ENCODE data around the gene PUSL1.

PUSL1 gene

GRCh38 chr1:1293263-1294249 lies 14.8 kb upstream of the PUSL1 start:
- H3K4me3 ChIP-seq (ENCODE audit: low read length): no peak overlapping the region
- TF ChIP-seq CTCF (IDR thresholded peaks at IDR 0.05; ENCODE audit: low read depth, low read length) (no peak), EZH2phosphoT487 (IDR thresholded peaks at IDR 0.05; ENCODE audit: low read depth) (no peak)
- no peaks in the 10 kb centered on the region for H3K9me3 ChIP-seq (ENCODE audit: insufficient read depth, low read length)
- H3K27me3 ChIP-seq (ENCODE audit: low read depth, low read length): no peaks in the 10 kb centered on the region
- no peaks in the 10 kb centered on the region for H3K36me3 ChIP-seq (replicated peaks; ENCODE audit: low read depth, low read length)
- no peaks in the 10 kb centered on the region for H3K79me2 ChIP-seq (ENCODE audit: low read length)
- no peak overlapping the region for H3K27ac ChIP-seq (ENCODE audit: low read length)
- H2AFZ ChIP-seq (ENCODE audit: low read depth, low read length): no peak overlapping the region
- no peak overlapping the region for H3K9ac ChIP-seq (ENCODE audit: low read length)
- H3K4me1 ChIP-seq (ENCODE audit: low read length): no peaks in the 10 kb centered on the region
- H4K20me1 ChIP-seq (ENCODE audit: insufficient read depth, low read length): no peaks in the 10 kb centered on the region
- no peak overlapping the region for H3K4me2 ChIP-seq (ENCODE audit: low read length)

- Histone ChIP-seq H3K9me3 (ENCODE audit: insufficient read depth, low read length) (no peaks in the 10 kb centered on the region), H3K9ac (ENCODE audit: low read length) (no peak overlapping the region), H3K36me3 (replicated peaks; ENCODE audit: low read depth, low read length) (no peaks in the 10 kb centered on the region), H3K79me2 (ENCODE audit: low read length) (no peaks in the 10 kb centered on the region), H2AFZ (ENCODE audit: low read depth, low read length) (no peak overlapping the region), H3K4me1 (ENCODE audit: low read length) (no peaks in the 10 kb centered on the region), H3K4me2 (ENCODE audit: low read length) (no peak overlapping the region), H3K27me3 (ENCODE audit: low read depth, low read length) (no peaks in the 10 kb centered on the region), H4K20me1 (ENCODE audit: insufficient read depth, low read length) (no peaks in the 10 kb centered on the region), H3K4me3 (ENCODE audit: low read length) (no peak overlapping the region), H3K27ac (ENCODE audit: low read length) (no peak overlapping the region)
- TF ChIP-seq CTCF (IDR thresholded peaks at IDR 0.05; ENCODE audit: low read depth, low read length): no peak
- no peak for TF ChIP-seq EZH2phosphoT487 (IDR thresholded peaks at IDR 0.05; ENCODE audit: low read depth)
These were observed 14.0 kb upstream of the PUSL1 start for GRCh38 chr1:1294250-1294890.

GRCh38 chr1:1295154-1295923 lies 13.1 kb upstream of the PUSL1 start:
- no peaks in the 10 kb centered on the region for H3K4me1 ChIP-seq (ENCODE audit: low read length)

More at GRCh38 chr1:1295154-1295923, 13.1 kb upstream of the PUSL1 start:
- Histone ChIP-seq H3K36me3 (replicated peaks; ENCODE audit: low read depth, low read length) (no peaks in the 10 kb centered on the region), H2AFZ (ENCODE audit: low read depth, low read length) (no peak overlapping the region), H3K27me3 (ENCODE audit: low read depth, low read length) (no peaks in the 10 kb centered on the region), H3K9me3 (ENCODE audit: insufficient read depth, low read length) (no peaks in the 10 kb centered on the region), H4K20me1 (ENCODE audit: insufficient read depth, low read length) (no peaks in the 10 kb centered on the region), H3K9ac (ENCODE audit: low read length) (no peak overlapping the region), H3K4me2 (ENCODE audit: low read length) (no peak overlapping the region), H3K4me3 (ENCODE audit: low read length) (no peak overlapping the region), H3K27ac (ENCODE audit: low read length) (no peak overlapping the region), H3K79me2 (ENCODE audit: low read length) (no peaks in the 10 kb centered on the region)
- no peak for TF ChIP-seq EZH2phosphoT487 (IDR thresholded peaks at IDR 0.05; ENCODE audit: low read depth)
- no peak for TF ChIP-seq CTCF (IDR thresholded peaks at IDR 0.05; ENCODE audit: low read depth, low read length)

Measured in OCI-LY3 (cell line).